NCI-H1417 (cell line): ENCODE measurements around the gene SLX9.
"Not testable (repeated sequence)": the region's sequence is repeated elsewhere in the genome, so short reads cannot be mapped to it uniquely, and the experiment has no call there.

Experiments used
- DNase-seq, 3 experiments: peaks; one replicate each; lab custom pipeline; 2025; lab: John Stamatoyannopoulos, UW

Gene SLX9

DNA sequence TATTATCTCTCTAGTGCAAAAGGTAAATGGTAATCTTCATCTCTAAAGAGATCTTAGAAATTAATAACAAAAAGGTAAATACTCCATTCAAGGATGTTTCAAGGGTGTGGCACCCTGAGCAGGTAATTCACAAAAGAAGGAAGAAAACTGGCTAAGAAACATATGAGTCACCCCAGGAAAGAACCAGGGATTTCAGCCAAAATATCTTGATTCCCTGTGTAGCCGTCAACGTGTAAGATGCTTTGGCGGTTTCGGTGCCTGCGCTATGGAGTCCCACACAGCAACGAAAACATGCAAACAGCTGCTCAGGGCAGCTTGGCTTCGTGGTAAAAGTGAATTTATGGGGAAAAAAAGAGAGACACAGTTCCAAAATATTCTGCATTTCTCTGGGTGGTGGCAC lies 22.9 kb upstream of the SLX9 start:
- no peak for DNase-seq

DNA sequence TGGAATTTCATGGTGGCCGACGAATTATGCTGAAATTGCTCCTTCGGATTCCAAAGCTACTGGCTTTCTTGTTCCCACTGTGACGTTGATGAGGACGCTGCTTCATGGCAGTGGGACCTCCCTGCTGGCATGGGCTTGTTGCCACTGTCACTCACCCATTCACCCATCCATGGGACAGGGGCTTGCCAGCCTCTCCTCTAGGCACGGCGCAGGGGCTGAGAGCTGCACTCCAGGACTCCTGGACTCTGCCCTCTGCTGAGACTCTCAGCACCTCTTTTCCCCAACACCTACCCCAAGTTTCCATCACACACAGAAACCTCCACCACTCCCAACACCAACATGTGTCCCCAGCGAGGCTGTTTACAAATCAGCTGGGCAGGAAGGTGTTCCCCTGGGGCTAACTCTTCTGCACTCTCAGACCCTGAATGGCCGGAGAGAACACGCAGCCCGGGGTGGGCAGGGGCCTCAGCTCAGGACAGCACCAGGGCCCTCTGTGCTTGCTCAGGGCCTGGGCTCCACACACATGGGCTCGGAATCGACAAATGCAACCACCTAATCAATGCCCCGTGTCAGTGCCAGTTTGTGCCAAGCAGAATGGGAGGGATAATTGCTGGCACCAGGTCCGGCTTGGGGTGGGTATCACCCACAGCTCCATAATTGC lies 22.3 kb upstream of the SLX9 start:
- no peak for DNase-seq

DNA sequence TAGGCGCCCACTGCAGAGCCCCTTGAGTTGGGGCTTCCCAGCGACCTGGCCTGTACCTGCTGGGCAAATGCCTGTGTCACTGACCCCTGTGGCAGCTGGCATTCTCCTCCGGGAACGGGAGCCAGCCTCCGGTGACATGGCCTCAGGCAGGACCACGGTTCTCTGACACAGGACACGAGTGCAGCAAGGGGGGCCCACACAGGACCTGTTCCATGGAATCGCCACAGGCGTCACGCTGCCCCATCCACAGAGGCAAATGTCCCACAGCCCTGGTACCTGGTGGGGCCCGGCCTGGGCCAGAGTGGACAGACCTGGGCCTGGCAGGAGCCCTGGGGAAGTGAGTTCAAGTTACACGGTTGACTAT lies 21.7 kb upstream of the SLX9 start:
- no peak for DNase-seq

DNA sequence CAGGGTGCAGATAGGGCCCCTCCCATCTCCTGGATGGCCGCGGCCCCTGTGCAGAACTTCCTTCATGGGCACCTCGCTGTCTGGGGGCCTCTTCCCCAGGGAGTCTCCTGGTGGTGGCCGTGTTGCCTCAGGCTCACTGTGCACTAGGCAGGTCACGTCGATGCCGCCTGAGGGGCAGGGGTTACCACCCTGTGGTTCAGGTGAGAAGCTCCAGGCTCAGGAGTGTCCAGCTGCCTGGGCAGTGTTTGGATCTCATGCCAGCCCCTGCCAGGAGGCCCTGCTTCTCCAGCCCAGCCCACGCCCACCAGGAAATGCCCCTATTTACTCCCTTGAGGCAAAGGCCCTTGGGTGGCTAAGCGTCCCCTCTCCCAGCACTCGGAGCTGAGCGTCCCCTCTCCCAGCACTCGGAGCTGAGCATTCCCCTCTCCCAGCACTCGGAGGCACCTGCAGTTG lies 21.2 kb upstream of the SLX9 start:
- peak in 2 of 3 experiments; percentile 42 for DNase-seq

DNA sequence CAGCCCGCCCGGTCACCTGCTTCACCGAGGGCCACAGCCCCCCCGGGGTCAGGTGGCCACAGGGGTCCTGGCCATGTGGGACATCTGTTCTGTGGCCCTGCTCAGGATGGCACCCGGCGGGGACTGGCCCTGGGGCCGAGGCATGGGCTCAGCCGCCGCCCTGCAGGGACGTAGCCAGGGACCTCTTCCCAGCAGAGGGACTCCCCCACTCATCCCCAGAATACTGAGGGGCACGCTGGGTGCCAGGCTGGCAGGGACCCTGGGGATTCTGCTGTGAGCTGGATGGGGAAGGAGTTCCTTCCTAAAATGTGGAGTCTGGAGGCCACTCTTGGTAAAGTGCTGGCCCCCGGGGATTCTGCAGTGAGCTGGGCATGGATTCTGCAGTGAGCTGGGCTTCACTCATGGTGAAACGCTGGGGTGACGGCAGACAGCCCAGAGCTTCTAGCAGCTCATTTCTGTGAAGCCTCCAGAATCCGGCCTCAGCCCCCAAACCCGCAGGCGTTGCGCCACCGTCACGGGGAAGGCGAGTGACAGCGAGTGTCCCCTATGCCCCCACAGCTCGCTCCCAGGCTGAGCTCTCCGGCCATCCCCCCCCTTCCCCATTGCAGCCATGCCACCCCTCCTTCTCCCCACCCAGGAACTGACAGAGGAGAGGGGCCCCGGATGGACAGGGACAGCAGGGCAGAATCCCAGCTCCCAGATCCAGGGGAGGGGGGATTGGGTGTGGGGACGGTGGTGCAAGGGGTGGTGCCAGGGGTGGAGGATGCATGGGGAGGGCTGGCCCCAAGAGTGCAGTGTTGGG lies 20.5 kb upstream of the SLX9 start:
- peak in 2 of 3 experiments; percentile 42 to 51 for DNase-seq

DNA sequence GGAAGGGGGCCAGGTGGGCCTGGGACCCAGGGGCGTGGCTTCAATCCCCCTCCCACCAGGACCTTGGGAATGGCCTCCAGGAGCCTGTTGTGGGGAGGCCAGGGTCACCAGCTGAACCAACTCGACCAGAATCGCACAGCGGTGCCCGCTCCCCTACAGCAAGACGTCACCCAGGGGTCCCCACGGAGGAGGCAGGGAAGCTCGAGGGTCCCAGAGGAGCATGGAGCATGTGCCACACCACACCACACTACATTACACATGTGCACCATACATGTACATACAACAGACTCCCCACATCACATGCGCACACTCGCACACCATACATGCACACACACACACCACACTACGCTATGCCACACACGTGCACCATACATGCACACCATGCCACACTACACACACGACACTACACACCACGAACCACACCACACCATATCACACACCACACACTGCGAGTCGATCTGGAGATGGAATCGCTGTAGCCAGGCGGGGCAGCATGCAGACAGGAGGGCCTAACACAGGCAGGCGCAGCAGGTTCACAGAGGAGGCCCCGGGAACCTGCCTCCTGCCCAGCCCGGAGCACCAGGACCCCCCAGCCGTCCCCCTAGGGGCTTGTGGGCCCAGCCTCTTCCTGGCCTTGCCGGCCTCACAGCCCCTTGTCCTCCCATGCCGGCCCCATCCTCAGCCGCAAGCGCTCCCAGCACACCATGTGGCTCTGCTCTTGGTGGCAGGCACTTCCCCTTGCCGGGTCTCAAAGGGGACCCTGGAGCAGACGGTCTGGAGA lies 19.7 kb upstream of the SLX9 start:
- no peak for DNase-seq

DNA sequence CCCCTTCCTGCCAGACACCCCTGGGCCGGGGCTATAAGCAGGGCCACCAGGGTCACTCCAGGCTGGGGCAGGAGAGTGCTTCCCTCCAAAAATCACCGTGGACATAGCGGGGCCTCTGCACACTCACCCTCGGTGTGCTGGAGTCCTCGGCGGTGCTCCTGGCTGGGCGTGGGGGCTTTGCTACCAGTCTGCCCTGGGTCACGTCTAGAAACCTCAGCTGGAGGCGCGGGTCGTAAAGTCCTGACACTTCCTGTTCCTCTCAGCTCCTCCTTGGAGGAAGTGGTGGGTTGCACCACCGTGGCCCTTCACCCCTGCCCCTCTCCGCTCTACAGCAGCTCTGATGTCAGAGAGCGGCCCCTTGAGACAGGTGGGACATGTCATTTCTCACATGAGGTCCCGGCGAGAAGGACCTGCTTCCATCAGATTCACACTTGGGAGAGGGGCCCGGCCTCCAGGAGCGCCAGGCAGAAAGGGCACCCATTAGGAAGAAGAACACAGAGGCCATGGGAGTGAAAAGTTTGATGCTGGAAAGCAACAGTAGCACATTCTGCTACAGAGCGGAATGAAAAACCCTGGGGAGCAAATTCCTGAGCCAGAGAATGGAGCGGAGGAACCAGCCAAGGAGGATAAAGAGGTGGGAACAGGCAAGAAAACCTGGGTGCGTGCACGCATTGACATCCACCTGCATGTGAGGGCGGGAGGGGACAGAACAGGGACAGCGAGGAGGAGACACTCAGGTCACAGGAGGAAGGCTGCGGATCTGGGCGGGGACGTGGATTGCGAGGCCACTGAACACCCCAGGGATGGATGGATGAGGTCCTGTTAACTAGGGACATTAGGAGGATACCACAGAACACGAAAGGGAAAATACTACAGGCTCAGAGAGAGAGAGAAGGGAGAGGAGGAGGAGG lies 18.9 kb upstream of the SLX9 start, which contains the start of gene ITGB2:
Gene ITGB2 (minus strand): TSS at position 206 of the 911 bp plus-strand sequence. CDS start 10,117 bp downstream, outside the sequence.
- DNase-seq, result no peak

DNA sequence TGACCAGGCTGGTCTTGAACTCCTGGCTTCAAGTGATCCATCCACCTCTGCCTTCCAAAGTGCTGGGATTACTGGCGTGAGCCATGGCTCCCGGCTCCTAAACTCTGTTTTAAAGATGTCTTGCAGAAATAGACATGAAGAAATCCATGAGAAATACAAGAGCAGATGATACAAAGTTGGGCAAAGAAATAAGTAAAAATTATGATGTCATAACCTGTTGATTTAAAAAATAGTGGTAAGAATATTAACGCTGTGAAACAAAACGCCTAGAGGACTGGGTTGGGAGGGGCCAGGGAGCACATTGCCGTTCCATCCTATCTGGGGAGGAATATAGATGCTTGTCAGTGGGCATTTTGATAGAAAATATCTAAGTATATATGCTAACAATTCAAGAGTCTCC lies 17.9 kb upstream of the SLX9 start:
- DNase-seq, result no peak

DNA sequence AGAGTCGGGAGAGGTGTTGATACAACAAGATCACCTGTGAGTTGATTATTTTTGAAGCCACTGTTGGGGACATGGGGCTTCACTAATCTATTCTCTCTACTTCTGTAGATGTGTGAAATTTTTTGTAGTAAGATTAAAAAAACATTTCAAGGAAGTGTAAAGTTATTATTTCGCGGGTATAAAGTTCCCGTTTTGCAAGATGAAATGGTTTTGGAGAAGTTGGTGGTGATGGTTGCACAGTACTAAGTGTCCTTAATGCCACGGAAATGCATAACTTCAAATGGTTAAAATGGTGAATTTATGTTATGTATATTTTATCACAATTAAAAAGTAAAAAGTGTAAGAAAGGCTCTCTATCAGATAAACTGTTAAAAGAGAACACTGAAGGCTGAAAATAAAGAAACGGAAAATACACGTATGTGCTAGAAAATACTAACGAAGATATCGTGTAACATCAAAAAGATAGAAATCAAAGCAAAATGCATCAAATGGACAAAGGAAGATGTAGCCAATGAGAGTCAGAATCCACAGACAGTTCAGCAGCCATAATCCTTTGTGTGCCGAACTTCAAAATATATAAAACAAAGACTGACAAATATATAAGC lies 16.2 kb upstream of the SLX9 start:
- DNase-seq, result no peak

DNA sequence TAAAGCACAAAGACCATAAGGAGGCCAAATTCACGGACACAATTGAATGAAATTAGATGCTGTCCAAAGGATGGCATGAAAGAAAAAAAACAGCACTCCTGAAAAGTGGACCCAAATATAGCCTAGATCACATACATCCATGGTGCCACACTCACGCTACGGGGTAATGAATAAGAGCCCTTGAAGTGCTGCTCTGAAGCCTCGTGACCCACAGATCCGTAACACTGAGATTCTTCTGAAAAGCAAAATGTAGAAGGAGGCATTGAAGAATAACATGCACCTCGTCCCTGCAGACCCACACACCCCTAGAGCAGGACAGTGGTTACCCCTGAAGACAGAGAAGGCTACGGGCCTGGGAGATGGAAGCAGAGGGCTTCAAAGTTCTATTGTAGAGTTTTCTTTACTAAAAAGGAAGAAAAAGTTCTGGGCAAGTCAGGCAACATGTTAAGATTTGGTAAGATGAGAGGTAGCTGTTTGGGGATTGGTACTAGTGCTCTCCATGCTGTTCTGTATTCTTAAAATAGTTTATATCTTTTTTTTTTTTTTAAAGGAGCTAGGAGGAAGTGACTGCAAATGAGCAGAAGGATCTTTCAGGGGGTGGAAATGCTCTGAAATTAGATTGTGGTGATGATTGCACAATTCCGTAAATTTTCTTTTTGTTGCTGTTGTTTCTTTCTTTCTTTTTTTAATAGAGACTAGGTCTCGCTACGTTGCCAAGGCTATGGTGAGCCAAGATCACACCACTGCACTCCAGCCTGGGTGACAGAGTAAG lies 15.0 kb upstream of the SLX9 start:
- DNase-seq, result peak in 1 of 3 experiments; percentile 10

DNA sequence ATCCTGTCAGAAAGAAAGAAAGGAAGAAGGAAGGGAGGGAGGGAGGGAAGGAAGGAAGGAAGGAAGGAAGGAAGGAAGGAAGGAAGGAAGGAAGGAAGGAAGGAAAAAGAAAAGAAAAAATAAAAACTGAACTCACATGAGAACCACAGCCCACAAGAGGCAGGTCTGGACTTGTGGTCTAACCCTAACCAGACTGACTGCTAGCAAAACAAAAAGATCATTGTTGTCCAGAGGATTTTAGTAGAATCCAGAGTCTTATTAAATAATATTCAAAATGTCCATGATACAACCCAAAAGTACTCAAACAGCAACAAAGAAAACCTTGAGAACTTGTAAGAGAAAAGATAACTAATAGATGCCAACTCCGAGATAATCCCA lies 14.5 kb upstream of the SLX9 start:
- no peak for DNase-seq

DNA sequence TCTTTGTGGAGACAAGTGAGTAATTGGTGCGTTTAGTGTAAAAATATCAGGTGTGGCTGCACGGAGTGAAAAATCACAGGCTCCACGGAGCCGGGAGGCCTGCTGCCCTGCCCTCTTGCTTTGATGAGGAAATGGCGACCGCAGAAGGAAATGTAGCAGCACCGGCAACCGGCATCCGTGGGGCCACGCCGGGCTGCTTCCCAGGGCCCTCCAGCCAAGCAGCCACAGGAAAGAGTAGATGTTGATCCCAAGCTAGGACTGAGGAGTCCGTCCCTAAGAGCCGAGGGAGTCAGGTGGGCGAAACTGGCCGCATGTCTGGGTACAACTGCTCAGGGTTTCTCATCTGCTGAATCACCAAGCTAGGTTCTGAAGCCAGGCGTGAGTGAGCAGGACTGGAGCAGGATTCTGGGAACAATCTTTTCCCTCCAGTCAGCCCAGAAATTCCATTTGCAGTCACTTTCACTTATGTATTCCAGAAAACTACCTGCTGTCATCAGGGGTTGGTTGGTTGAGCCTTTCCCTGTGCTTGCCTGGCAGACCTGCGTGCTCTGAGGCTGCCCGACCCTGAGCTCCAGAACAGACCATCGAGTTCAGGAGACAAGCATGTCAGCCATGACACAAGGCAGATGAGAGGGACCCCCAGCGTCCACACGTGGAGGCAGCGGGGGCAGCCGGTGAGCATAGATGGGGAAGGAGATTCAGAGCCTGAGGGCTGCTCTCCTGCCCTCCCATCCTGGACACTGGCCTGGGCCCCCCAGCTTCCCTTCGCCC lies 13.3 kb upstream of the SLX9 start:
- no peak for DNase-seq

DNA sequence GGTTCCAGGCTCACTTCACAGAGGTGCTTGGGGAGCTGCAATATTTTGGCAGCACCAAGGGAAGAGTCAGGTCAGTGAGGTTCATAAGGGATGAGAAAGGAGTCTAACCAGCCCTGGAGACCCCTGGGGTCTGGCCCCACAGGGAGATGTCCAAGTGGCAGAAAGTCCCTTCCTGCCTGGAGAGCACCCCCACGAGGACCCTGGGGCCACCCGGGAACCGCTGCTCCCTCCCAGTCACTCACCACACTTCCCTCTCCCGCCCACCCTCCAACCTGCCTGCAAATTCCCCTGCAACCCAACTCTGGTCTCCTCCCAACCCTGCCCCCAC lies 12.6 kb upstream of the SLX9 start:
- DNase-seq, result no peak

DNA sequence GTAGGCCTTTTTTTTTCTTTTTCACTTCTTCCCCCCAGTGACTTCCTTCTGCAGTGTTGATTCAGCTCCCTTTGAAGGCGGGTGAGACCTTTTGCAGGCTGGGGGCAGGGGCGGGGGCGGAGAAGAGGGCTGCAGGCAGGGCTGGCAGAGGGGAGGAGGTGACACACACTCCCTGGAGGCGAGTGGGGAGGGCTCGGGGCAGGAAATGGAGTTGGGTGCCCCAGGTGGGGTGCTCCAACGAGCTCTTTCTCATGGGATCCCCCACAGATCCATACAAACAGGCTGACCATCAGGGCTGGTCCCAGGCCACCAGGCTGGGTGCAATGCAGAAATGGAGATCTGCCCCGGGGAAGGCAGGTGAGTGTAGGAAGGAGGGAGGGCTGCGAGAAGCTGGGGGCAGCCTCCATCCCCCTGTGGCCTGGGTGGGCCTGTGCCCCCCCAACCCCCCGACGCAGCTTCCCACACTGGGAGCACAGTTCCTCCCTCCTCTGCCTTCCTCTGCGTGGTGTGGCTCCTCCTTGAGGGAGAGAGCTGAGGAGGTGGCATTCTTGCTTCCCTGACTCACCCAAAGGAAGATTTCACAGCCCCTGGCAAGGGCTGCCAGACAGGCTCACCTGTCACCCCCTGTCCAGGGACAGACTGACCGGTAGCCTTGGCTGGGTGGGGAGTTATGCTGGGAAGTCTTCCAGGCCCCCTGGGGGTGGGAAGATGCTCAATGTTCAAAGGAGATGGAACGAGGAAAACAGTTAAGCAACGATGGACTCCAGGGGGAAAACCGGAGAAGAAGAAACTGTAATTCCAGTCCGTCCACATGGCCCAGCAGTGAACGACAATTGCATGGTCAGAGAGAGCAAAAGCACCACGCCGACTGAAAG lies 12.0 kb upstream of the SLX9 start:
- no peak for DNase-seq

DNA sequence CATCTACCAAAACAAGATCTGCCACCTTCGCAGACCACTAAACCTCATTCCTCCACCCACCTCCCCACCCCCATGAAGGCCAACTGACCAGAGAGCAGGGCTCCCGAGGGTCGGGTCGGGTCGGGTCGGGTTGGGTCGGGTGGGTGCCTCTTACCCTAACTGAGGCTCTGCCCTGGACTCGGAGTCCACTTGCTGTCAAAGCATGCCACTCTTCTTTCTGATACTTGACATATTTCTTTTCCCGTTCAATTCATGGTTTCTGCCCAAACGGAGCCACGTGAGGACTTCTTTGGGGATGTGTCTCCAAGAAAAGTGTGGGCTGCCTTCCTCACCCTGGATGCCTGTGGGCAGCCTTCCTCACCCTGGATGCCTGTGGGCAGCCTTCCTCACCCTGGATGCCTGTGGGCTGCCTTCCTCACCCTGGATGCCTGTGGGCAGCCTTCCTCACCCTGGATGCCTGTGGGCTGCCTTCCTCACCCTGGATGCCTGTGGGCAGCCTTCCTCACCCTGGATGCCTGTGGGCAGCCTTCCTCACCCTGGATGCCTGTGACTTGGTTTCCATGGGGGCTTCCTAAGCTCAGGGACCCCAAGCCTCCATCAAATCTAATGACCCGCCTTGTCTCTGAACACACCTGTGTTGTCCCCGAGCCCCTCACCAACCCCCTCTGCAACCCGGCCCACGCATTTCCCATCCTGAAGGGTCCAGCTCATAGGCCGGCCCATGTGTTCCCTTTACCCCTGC lies 11.2 kb upstream of the SLX9 start:
- not testable (repeated sequence) for DNase-seq

DNA sequence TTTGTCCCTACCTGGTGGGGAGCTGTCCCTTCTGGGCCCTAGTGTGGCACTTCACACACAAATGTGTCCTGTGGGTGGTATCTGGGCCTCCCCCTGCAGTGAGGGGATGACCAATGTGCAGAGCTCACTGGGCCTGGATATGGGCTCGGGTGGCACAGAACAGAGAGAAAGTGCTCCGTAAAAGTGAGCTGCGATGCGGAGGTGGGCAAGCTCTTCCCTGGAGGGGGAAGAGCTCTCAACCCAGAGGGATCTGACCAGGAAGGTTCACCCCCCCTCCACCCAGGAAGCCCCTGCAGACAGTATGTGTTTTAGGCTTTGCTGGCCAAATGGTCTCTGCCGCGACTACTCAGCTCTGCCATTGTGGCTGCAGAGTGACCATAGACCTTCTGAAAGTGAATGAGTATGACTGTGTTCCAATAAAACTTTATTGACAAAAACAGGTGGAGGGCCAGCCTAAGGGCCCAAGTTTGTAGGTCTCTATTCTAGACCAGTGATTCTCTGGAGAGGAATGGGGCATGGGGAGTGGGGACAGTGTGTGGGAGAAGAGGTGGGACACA lies 10.5 kb upstream of the SLX9 start:
- DNase-seq, result no peak

DNA sequence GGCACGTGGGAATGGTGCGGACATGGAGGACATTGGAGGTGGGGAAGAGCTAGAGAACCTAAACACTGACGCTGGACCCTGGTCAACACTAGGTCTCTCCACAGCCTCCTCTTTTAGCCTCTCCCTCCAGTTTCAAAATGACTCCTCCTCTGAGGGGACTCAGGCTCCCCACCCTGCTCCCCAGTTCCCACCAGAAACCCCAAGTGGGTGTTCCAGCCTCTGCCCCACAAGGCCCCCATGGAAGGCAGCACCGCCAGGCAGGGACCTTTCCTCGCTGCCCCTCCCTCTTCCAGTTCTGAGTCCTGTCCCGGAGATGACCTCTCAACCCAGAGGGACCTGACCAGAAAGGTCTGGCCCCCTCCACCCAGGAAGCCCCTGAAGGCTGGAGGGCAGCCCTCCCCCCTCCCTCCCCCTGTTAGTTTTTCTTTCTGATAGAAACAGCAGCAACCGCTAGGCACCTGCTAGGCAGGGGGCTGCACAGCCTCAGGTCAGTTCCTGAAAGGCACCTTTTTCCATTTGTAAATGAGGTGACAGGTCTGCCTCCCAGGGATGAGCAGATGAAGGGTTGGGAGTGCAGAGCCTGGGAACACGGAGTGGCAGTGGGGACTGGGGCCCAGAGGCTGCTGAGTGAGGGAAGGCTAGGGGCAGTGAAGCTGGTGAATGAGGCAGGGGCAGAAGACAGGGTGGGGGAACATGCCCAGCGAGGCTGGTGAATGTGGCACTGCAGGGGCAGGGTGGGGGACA lies 9.9 kb upstream of the SLX9 start:
- no peak for DNase-seq
